HG03103 (cell line): Measurements from ENCODE around the gene MAN1C1.

Experiments
- ATAC-seq: cut with Tn5 transposase; IDR thresholded peaks from one replicate; pipeline ENCODE4 v1.9.1; 2021; ENCODE audit warnings: low read depth; ENCODE audit not compliant: unreplicated experiment

MAN1C1 gene

DNA sequence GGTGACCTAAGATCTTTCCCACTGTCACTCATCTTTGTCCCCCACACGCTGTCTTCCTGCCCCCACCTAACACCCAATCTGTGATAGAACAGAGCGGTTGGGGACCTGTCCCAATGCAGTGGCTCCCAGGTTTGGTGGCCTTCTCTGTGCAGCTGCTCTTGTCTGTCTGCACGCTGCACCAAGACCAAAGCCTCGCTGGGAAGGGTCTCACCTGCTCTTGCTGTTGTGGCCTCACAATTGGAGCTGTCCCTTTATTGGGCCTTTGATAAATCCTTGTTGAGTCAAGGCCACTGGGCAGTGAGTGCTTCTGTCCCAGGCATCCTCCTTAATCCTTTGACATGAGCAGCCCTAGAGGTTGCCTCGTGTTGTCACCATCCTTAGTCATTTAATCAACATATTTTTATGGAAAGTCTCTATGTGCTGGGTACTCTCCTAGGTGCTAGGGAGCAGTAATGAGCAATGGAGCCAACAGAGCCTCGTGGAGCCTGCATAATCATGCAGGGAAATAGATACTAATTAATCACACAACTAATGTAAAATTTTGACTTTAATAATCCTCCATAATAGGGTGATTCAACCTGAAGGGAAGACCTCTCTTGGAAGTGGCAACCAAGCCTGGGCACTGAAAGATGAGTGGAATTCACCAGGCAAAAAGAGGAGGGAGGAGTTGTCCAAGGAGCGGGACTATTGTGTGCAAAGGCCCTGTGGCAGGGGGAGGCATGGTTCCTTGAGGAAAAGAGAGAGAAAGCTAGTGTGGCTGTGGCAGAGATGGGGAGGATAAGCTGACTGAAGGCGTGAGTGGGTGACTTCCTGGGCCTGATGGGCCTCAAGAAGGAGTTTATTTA is 57.6 kb downstream of the MAN1C1 start:
- ATAC-seq, result no peak

DNA sequence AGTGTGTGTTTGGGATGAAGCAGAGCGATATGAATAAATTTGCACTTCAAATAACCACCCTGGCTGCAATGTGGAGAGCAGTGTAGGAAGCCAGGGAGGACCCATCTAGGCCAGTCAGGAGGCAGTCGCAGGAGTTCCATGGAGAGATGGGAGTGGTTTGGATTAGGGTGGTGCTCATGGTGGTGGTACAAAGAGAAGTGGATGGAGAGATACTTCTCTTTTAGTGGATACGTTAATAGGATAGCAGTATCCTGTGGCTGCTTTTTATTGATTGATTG is 58.2 kb downstream of the MAN1C1 start:
- no peak for ATAC-seq

DNA sequence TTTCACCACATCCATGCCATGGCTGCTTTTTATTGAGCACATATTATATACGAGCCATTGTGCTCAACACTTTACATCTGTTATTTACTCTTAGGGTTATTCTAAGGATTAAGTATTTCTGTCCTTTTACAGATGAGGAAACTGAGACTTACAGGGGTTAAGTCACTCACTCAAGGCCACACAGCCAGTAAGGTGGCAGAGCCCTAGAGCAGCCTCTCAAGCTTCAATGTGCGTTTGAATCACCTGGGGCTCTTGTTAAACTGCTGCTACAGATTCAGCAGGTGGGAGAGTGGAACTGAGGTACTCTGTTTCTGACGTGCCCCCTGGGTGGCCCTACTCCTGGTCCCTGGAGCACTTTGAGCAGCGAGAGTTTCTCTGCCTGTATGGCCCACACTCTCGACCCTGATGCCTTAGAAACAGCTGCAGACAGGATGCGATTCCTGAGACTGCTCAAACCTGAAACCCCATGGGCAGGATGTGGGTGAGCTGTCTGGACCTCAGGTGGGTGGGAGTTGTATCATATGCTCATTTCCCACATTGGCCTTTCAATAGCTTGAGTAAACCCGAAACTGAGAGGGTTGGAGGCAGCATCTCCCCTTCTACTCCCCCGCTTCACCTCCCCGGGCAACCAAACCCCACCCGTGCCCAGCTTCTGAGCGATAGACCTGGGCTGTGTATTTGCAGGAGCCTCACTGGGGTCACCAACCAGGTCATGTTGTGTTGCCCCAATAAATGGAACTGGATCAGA is 59.3 kb downstream of the MAN1C1 start:
- peak; percentile 98 for ATAC-seq

DNA sequence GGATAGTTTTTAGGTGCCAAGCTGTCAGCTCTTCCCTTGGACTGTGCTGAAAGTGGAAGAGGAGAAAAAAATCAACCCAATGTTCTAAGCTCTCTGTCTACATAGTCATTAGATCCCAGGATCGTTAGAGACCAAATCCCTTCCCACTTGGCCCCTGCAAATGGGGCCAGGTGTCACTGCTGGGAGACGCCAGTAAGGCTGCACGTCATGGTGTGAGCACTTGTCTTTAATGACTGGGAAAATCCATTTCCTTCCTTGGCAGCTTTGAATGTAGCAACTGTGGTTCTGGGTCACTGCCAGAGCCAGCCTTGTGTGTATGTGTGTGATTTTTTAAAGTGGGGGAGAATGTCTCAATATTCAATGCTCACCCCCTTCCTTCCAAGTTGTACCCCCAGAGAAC is 59.9 kb downstream of the MAN1C1 start:
- ATAC-seq, result no peak

DNA sequence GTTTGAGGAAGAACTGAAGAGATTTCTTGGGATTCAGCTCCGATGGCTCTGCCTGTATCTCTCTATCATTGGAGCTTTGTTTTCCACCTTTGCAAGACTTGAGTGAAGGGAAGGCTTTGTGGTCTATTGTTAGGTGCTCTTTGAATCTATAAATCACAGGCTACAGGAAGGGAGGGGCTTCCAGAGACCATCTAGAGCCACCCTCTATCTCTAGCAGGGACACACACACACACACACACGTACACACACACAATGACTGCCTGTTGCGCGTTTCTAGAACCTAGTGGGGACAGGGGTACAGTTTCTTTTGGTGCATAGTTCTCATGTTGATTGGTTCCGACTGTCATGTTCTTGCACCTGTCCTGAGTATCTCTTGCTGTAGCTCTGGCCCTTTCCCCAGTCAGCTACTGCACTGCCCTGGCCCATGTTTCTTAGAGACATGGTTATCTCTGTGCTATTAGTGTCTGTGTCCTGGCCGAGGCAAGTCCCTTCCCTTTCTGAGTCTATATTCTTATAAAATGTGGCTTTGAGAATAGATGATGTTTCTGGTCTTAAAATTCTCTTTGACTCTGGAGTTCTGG is 60.7 kb downstream of the MAN1C1 start:
- ATAC-seq, result no peak

DNA sequence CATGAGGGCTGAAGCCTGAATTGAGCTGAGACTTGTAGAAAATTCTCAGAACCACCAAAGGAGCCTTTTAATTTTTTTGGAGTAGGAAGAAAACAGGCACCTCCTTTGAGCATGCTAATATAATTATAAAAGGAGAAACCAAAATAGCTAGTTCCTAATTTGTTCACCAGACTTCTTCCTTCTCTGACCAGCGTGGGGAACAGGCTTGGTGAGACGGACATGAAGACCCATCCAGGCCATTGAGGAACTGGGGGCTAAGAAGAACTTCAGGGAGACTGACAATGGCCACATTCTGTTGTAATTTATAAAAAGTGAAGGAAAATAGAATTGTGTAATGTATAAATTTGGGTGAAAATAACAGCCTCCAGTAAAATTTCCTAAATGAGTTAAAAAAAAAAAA is 62.6 kb downstream of the MAN1C1 start:
- ATAC-seq, result no peak

DNA sequence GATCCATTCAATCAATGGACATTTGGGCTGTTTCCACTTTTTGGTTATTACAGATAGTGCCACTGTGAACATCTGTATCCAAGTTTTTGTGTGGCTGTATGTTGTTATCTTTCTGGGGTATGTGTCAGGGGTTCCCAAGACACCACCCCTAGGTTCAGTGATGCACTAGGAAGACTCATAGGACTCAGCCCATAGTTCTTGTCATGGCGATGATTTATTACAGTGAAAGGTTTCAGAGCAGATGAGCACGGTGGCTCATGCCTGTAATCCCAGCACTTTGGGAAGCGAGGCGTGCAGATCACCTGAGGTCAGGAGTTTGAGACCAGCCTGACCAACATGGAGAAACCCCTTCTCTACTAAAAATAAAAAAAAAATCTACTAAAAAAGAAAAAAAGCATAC is 64.1 kb downstream of the MAN1C1 start:
- ATAC-seq, result no peak

DNA sequence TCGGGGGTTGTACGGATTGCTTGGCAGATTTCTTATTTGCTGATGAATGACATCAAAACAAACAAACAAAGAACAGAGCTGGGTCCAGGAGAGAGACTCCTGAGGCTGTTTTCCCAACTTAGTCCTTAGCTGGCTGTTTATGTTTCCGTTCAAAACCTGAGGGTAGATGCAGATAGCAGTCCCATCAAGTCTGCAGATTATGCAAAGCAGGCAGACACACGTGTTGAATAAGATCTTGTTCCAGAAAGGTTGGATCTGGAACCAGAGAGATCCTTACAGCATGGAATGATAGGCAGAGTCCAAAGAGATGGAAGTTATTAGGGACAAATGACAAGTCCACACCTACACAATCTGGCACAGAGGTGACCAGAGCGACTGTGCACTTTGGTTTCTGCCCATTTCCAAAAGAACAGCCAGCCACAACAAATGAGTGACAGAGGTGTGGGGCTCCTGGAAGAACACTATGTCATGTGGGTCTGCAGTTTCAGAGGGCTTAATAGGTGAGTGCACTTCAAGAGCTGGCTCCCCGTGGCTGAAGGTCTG is 65.5 kb downstream of the MAN1C1 start:
- ATAC-seq, result no peak

DNA sequence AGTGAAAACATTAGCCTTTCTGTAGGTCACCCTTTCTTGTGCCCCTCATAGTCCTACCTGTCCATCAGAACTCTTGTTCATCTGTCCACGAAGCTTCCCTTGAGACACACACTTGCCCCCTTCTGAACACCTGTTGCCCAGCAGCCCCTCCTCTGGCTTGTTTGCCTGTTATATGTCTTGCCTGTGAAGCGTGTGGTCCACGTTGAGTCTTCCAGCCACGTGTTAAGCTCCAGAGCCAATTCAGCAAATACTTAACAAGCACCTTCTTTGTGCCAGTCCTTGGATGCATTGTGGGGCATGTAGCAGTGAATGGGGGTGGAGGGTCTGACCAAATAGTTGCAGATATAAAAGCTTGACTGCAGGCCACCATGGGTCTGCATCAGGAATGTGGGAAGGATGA is 66.6 kb downstream of the MAN1C1 start:
- ATAC-seq, result no peak

DNA sequence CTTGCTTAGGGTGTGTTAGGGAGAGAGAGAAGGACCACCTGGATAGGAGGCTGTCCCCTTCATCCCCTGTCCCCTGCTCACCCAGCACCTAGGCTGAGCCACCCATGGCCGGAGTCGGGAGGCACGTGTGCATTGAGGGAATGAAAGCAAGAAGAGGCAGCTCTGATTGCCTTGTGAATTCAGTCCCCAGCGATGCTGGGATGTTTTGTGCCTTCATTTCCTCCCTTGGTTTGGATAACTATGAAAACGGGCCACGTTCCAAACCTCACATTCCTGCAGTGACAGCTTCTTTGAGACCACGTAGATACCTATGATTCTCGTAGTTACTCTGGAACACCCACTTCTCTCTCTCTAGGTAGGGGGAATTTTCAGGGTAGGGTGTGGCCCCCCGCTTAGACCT is 67.1 kb downstream of the MAN1C1 start:
- ATAC-seq, result no peak

DNA sequence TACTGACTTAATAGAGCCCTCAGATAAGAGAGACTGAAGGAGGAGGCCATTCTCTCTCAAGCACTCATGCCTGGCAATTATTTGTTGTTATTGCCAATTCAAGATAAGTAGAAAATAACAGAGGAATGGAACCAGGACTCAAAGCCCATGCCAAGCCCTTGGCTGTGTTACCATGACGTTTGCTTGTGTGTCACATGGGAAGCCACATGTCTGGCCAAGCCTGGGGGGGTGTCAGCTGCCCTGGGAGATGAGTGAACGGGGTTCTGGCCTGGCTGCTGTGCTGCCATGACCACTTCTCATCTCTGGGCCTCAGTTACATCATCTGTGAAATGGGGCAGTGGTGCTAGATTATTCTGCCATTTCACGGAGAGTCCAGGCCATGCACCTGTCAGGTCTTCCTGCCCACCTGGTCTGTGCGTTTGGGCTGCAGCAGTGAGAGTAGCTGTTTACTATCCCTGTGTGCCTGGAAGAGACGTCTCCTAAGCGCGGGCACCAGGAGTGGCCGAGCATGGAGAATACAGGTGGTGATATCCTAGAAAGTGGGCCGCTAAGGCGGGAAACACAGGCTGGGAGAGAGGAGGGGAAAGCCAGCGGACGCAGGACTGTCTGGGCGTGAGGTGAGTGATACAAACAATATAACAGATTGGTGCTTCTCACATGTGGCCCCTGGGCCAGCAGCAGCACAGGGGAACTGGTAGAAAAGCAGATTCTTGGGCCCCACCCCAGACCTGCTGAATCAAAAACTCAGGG is 67.8 kb downstream of the MAN1C1 start:
- ATAC-seq, result no peak

DNA sequence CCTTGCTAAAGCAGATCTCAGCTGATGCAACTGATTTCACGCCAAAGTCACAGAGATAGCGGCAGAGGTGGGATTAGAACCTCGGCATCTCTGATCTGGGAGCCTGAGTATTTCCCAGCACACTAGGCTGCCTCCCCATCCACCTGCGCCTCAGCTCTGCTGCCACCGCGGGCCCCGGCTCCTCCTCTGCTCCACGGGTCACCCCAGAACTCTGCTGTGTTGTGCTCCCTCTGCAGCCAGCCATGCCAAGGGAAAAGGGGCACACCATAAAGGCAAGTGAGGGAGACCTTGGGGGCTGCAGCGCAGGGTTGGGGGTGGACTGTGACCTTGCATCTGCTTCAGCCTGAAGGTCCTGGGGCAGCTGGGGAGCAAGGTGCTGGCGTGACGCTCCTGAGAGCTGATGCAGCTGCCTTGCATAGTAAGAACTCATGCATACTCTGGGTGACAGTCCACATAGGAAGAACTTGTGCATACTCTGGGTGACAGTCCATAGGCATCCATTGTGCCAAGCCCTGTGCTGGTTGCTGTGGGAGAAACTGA is 68.7 kb downstream of the MAN1C1 start:
- ATAC-seq, result no peak

DNA sequence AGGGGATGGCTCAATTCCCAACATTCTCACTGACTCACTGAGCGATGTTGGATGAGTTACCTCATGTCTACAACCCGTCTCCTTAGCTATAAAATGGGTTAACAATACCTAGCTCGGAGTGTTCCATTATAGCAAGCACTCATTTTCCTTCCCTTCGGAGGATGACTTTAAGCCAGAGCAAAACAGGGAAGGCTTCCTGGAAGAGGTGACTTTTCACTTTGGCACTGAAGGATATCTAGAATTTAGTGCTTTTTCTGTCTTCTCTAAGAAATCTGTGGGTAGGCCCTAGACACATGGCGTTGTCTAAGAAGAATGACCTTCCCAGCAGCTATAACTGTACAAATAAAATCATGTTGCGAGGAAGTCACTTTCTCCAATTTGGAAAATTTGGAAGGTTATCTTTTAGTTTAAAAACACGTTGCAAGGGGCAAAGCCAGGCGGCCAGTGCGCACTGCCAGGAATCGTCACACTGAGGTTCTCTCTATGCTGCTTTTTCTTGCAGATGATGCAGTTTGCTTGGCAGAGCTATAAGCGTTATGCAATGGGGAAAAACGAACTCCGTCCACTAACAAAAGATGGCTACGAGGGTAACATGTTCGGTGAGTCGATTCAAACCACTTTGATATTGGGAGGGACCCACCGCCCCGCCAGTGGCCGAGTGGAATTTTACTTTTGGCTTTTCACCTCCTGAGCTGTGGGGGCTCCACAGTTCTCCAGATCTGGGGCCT is 69.5 kb downstream of the MAN1C1 start:
- no peak for ATAC-seq

DNA sequence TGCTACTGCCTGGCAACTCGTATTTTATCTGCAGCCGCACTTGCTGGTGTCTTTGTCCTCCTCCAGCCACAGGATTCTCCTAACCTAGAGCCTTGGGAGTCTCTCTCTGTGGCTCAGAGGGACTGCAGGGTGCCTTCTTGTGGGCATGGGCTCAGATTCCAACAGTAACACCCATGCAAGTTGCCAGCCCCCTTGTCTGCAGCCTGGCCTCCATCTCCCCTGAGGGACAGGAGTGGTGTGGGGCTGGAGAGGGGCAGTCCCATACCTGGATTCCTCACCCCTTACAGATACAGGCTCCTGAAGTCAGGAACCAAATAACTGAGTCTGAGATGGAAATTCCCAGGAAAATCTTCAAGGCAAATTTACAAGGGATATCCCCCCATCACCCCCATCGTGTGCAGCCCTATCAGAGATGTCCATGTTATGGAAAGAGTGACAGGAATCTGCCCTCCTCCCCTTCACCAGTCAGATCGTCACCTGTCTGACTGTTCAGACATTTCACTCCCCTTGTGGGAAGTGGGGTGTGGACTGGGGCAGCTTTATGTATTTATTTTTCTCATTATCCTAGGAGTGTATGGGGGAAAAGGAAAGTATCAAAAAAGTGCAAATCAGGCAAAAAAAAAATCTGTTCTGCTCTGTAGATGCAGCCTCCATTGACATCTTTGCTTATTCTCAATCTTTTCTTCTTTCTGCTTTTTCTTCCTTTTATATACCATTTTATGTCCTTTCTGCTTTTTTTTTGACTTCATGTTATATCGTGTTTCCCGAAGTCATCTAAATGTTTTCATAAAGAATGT is 70.8 kb downstream of the MAN1C1 start:
- no peak for ATAC-seq

DNA sequence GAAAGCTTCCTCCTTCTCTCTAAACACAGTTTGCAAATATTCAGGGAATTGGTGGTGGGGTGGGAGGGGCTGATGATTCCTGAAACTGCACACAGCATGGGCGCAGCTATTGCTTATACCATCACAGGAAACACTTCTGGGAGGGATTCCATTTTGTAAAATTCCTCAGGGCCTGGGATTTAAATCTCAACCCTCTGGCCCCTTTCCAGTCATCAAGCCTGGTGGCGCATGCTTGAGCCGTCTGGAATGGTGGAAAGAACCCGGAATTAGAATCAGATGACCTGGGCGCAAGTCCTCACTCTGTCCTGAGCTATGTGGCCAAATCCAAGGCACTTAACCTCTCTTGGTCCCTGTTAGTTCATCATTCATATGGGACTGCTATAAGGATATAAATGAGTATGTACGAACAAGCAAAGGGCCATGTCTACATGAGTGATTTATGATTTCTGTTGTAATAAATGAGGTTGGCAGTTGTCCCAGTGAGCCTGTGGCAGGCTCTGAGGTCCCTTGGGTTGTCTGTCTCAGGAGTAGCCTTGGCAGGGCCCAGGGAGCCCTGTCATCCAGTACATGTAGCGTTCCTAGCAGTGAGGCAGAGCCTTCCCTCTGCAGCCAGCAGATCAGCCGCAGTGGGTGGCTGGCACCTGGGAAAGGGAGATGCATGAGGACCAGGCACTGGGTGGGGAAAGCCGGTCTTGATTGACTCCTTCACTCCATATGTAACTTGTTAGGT is 72.0 kb downstream of the MAN1C1 start:
- no peak for ATAC-seq

DNA sequence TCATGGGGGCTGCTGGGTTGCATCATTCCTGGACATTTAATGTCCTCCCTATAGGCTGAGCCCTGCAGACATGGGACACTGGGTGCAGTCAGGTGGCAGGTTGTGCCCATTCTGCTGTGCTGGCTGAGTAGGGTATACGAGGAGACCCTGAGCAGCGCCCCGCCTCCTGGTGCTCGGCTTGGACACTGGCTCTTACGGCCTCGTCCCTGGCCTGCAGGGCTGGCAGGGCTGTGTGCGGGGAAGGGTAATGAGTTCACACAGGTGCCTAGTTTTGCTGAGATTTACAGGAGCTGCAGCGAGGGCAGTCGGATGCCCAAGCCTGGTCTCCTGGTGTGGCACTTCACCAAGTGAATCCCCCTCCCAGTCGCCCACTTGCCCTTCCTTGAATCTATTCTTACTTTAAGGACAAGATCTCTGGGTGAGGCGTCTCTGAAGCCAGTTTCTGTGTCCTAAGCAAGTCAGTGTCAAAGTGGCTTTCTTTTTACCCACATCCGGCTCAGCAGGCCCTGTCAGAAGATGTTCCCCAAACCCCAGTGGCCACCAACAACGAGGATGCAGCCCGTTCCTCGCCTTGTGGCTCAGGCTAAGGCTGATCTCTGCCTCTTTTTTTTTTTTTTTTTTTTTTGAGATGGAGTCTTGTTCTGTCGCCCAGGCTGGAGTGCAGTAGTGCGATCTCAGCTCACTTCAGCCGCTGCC is 73.2 kb downstream of the MAN1C1 start:
- ATAC-seq, result no peak

DNA sequence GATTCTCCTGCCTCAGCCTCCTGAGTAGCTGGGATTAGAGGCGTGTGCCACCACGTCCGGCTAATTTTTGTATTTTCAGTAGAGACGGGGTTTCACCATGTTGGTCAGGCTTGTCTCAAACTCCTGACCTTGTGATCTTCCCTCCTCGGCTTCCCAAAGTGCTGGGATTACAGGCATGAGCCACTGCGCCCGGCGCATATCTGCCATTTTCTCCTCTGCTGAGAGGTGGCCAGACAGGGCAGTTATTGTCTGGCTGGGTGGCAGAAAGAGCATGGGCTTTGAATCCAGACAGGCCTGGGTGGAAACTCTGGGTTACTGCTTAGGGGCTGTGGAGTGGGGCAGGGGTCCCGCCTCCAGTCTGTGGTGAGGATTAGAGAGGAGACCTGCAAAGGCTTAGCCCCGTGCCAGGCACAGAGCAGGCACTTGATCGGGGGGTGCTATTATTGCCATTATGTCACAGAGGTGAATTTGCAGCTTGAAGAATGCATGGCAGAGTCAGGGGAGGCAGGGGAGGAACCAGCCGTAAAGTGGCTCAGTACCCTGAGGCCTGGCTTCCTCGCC is 73.9 kb downstream of the MAN1C1 start:
- no peak for ATAC-seq

DNA sequence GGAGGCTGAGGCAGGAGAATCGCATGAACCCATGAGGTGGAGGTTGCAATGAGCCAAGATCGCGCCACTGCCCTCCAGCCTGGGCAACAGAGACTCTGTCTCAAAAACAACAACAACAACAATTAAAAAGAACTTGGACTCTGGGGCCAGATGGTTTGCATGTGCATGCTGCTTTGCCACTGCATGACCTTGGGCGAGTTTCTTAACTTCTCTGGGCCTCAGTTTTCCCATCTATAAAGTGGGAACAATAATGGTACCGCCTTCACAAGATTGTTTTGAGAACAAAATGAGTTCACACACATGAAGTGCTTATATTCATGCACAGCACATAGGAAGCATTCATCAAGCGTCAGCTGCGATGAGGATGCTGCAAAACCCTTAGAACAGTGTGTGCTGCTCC is 74.6 kb downstream of the MAN1C1 start:
- no peak for ATAC-seq
